HepG2 (cell line): ENCODE measurements around the gene FGF16. TPM values are rescaled to one million over a fixed set of nuclear protein-coding genes. Genes with fewer than 3 reads are reported as not detected.

ENCODE experiments used
- ATAC-seq: fragments of 200-7000 bp; cut with Tn5 transposase; 3 replicates; pipeline ENCODE4 v1.9.1; 2020; ENCODE audit warnings: mild to moderate bottlenecking, moderate library complexity
- BruUV-seq: library from RNA; stranded (reverse); fragments of 400-500 nt; replicated peaks from 2 replicates; lab custom pipeline; 2021; lab: Mats Ljungman, UMichigan
- CTCF ChIA-PET: fragments of 300-600 bp; formaldehyde crosslinking; extraction: SDS; loops from one replicate; lab custom pipeline; 2021; ENCODE audit warnings: low total read pairs, inconsistent platforms, low intra/inter-chr PET ratio; lab: Yijun Ruan, JAX
- POLR2A ChIA-PET: fragments of 350-600 bp; sonication (Branson Sonifier 250); formaldehyde crosslinking; loops from one replicate; lab custom pipeline; 2020; ENCODE audit warnings: antibody characterized with exemption, inconsistent platforms; lab: Yijun Ruan, JAX
- DNase-seq: peaks from one replicate; pipeline ENCODE4 v3.0.0-alpha.2; 2015; ENCODE audit warnings: low spot score
- FAIRE-seq: peaks from 3 replicates; lab custom pipeline; 2011; peaks lifted over from hg19 to GRCh38; lab: Jason Lieb, UNC
- H2AFZ ChIP-seq: one replicate; pipeline ENCODE4 v1.6.1; 2011; ENCODE audit warnings: low read length, inconsistent platforms
- H3K27ac ChIP-seq: fragments of 300-600 bp; 3 replicates; pipeline ENCODE4 v1.8.0; 2011; ENCODE audit warnings: mixed run types, mild to moderate bottlenecking, mixed read lengths, low read length, inconsistent platforms; ENCODE audit not compliant: insufficient read depth; ENCODE audit errors: extremely low read length
- H3K27me3 ChIP-seq, 2 experiments: fragments of 200-600 bp in 1 of 2; 2 replicates in 1 of 2; 3 replicates in 1 of 2; pipeline versions ENCODE4 v1.6.0 to v1.8.0; 2011; ENCODE audit warnings: low read length in 2 of 2, mild to moderate bottlenecking in 2 of 2, moderate library complexity in 2 of 2, inconsistent platforms in 1 of 2; ENCODE audit not compliant: insufficient read depth in 2 of 2, control insufficient read depth in 1 of 2
- H3K36me3 ChIP-seq, 2 experiments: fragments of 200-600 bp in 1 of 2; replicated peaks in 1 of 2; 2 replicates in 1 of 2; 3 replicates in 1 of 2; pipeline versions ENCODE4 v1.5.1 to v1.8.0; 2011; ENCODE audit warnings: low read length in 2 of 2, inconsistent platforms in 1 of 2; ENCODE audit not compliant: insufficient read depth in 2 of 2, control insufficient read depth in 1 of 2
- H3K4me1 ChIP-seq: 2 replicates; pipeline ENCODE4 v1.5.1; 2012; ENCODE audit warnings: low read length, inconsistent platforms; ENCODE audit not compliant: insufficient read depth
- H3K4me2 ChIP-seq: 2 replicates; pipeline ENCODE4 v1.6.0; 2011; ENCODE audit warnings: low read depth, low read length, inconsistent platforms
- H3K4me3 ChIP-seq, 3 experiments: fragments of 200-600 bp in 1 of 3; sonication (generic), shearing (Covaris generic) in 1 of 3; replicated peaks in 1 of 3; 2 replicates each; pipeline ENCODE4 v1.5.1; 2011 to 2016; ENCODE audit warnings: low read length in 3 of 3, inconsistent platforms in 2 of 3, low read depth in 2 of 3, mild to moderate bottlenecking in 2 of 3, control low read depth in 1 of 3, mixed read lengths in 1 of 3; ENCODE audit not compliant: insufficient read depth in 1 of 3
- H3K79me2 ChIP-seq: one replicate; pipeline ENCODE4 v1.6.1; 2011; ENCODE audit warnings: low read length, inconsistent platforms; ENCODE audit not compliant: insufficient read depth
- H3K9ac ChIP-seq: 2 replicates; pipeline ENCODE4 v1.6.0; 2011; ENCODE audit warnings: mild to moderate bottlenecking, low read depth, low read length, inconsistent platforms; ENCODE audit not compliant: insufficient read depth
- H3K9me3 ChIP-seq: 2 replicates; pipeline ENCODE4 v1.5.1; 2012; ENCODE audit warnings: mild to moderate bottlenecking, low read length
- H4K20me1 ChIP-seq: 2 replicates; pipeline ENCODE4 v1.6.0; 2011; ENCODE audit warnings: inconsistent platforms, mild to moderate bottlenecking, low read length, moderate library complexity; ENCODE audit not compliant: insufficient read depth
- FOSL1 ChIP-seq: sonication (generic); formaldehyde crosslinking; IDR thresholded peaks from 2 replicates; pipeline ENCODE4 v1.9.0; 2021; ENCODE audit warnings: missing genetic modification reagents, borderline replicate concordance
- FOXA3 ChIP-seq: IDR thresholded peaks from 2 replicates; pipeline ENCODE4 v1.6.1; 2016; ENCODE audit warnings: missing genetic modification reagents, missing compliant biosample characterization
- HOXA3 ChIP-seq: sonication (generic); formaldehyde crosslinking; IDR thresholded peaks from 2 replicates; pipeline ENCODE4 v1.5.0; 2020; ENCODE audit warnings: missing genetic modification reagents
- HOXD1 ChIP-seq: sonication (generic); formaldehyde crosslinking; IDR thresholded peaks from 2 replicates; pipeline ENCODE4 v1.5.0; 2020; ENCODE audit warnings: missing genetic modification reagents
- MEF2D ChIP-seq: sonication (generic); formaldehyde crosslinking; IDR thresholded peaks from 2 replicates; pipeline ENCODE4 v1.5.1; 2020; ENCODE audit warnings: mild to moderate bottlenecking, missing genetic modification reagents
- NFKB2 ChIP-seq: sonication (generic); formaldehyde crosslinking; IDR thresholded peaks from 2 replicates; pipeline ENCODE4 v1.4.0; 2020; ENCODE audit warnings: missing genetic modification reagents, borderline replicate concordance
- RAD21 ChIP-seq: fragments of 450-650 bp; formaldehyde crosslinking; IDR thresholded peaks from 2 replicates; pipeline ENCODE4 v1.5.0; 2020; ENCODE audit warnings: mild to moderate bottlenecking
- TBP ChIP-seq: sonication (generic); formaldehyde crosslinking; IDR thresholded peaks from 2 replicates; pipeline ENCODE4 v1.5.0; 2020; ENCODE audit warnings: missing genetic modification reagents
- TEAD3 ChIP-seq: optimal IDR thresholded peaks from 2 replicates; pipeline ENCODE3; 2016; ENCODE audit warnings: borderline replicate concordance
- TRIM24 ChIP-seq: sonication (generic); formaldehyde crosslinking; IDR thresholded peaks from 2 replicates; pipeline ENCODE4 v1.8.0; 2022; ENCODE audit warnings: mild to moderate bottlenecking, missing genetic modification reagents
- ZKSCAN1 ChIP-seq: fragments of 150-350 bp; IDR thresholded peaks from 2 replicates; pipeline ENCODE4 v1.6.1; 2014; ENCODE audit warnings: low read length
- ZNF354B ChIP-seq: sonication (generic); formaldehyde crosslinking; IDR thresholded peaks from 2 replicates; pipeline ENCODE4 v1.8.0; 2022; ENCODE audit warnings: mild to moderate bottlenecking, missing genetic modification reagents
- ZNF546 ChIP-seq: sonication (generic); formaldehyde crosslinking; conservative IDR thresholded peaks from 2 replicates; pipeline ENCODE4 v1.8.1; 2023; ENCODE audit warnings: mild to moderate bottlenecking, missing genetic modification reagents
- WGBS: methylation state at CpG from one replicate; pipeline ENCODE4 v1.1.6; 2017; ENCODE audit warnings: low lambda C conversion rate; 5-methylcytosine and 5-hydroxymethylcytosine counted together
- in situ Hi-C: cut with HindIII; loops from 2 replicates; pipeline ENCODE4 v1.10.0; 2017; ENCODE audit warnings: low pct_unique_long_range_greater_than_20kb; ENCODE audit not compliant: extremely low pct_ligation_motif_present
- intact Hi-C: fragments of 100-400 bp; cut with micrococcal nuclease; formaldehyde crosslinking; loops from one replicate; pipeline ENCODE4 v1.10.0; 2022; ENCODE audit not compliant: unreplicated experiment
- polyA plus RNA-seq, 8 experiments: library from polyadenylated mRNA; depleted of rRNA in 3 of 8; stranded (reverse) in 7 of 8; unstranded in 1 of 8; fragments of >200 nt; fragmentation: Illumina TruSeq in 4 of 8; extraction: Trizol in 4 of 8; gene quantifications; 2 replicates each; pipeline versions ENCODE4 v1.2.1 to v1.2.3, GENCODE V29; 2011 to 2016; ENCODE audit warnings: low read depth in 4 of 8, missing spikeins in 1 of 8, mixed read lengths in 1 of 8; ENCODE audit not compliant: insufficient read depth in 1 of 8
- total RNA-seq, 5 experiments: library from RNA; depleted of rRNA; stranded (reverse); fragments of >200 nt; fragmentation: Illumina TruSeq; extraction: Trizol; gene quantifications; 2 replicates each; pipeline ENCODE4 v1.2.3, GENCODE V29; 2016; ENCODE audit warnings: low read depth in 1 of 5
- TF ChIP-seq, protein P1 (sequence below): sonication (generic); formaldehyde crosslinking; IDR thresholded peaks from 2 replicates; pipeline ENCODE4 v1.5.1; 2020; ENCODE audit warnings: missing genetic modification reagents, mild to moderate bottlenecking, borderline replicate concordance
- TF ChIP-seq, protein P2 (sequence below): sonication (generic); formaldehyde crosslinking; IDR thresholded peaks from 2 replicates; pipeline ENCODE4 v1.4.0; 2020; ENCODE audit warnings: missing genetic modification reagents
- TF ChIP-seq, protein P3 (sequence below): sonication (generic); formaldehyde crosslinking; IDR thresholded peaks from 2 replicates; pipeline ENCODE4 v1.4.0; 2020; ENCODE audit warnings: mild to moderate bottlenecking, missing genetic modification reagents, borderline replicate concordance

Gene FGF16
- total and polyA plus RNA-seq, 2 of the 13 experiments (the other 11 are each of a cell fraction or from before 2014, with no cell fraction given): not detected

DNA sequence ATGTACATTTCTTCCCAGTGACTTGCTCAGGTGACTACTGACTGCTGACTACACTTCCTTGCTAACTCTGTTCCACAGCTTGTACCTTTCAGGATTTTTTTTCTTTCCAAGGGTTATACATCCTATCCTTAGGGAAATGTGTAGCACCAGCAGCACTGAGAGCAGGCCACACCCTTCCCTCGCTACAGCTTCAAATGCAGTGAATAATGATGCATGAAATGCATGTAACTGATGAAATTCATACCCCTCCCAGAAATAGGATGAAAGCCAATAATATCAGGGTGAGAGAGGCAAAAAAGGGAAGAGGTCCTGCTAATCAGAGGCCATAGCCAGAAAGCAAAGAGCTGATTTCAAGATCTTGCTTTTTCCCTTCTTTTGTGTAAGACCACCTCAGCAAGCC, 6.2 kb upstream of the FGF16 start:
- Histone ChIP-seq H3K79me2 (no peaks in the 10 kb centered on the region), H3K9me3 (no peaks in the 10 kb centered on the region), H3K27me3 (no peaks in the 10 kb centered on the region), H3K9ac (no peak overlapping the region), H3K27ac (no peak overlapping the region), H3K4me3 (no peak overlapping the region), H2AFZ (no peak overlapping the region), H4K20me1 (no peaks in the 10 kb centered on the region), H3K4me1 (no peaks in the 10 kb centered on the region), H3K4me2 (no peak overlapping the region), H3K36me3 (no peaks in the 10 kb centered on the region)
- POLR2A ChIA-PET: no interaction called here
- BruUV-seq: no TSS peak
- no peak for ATAC-seq
- FAIRE-seq: no peak
- TF ChIP-seq, protein P1, sequence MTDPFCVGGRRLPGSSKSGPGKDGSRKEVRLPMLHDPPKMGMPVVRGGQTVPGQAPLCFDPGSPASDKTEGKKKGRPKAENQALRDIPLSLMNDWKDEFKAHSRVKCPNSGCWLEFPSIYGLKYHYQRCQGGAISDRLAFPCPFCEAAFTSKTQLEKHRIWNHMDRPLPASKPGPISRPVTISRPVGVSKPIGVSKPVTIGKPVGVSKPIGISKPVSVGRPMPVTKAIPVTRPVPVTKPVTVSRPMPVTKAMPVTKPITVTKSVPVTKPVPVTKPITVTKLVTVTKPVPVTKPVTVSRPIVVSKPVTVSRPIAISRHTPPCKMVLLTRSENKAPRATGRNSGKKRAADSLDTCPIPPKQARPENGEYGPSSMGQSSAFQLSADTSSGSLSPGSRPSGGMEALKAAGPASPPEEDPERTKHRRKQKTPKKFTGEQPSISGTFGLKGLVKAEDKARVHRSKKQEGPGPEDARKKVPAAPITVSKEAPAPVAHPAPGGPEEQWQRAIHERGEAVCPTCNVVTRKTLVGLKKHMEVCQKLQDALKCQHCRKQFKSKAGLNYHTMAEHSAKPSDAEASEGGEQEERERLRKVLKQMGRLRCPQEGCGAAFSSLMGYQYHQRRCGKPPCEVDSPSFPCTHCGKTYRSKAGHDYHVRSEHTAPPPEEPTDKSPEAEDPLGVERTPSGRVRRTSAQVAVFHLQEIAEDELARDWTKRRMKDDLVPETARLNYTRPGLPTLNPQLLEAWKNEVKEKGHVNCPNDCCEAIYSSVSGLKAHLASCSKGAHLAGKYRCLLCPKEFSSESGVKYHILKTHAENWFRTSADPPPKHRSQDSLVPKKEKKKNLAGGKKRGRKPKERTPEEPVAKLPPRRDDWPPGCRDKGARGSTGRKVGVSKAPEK: no peak
- no peak for TF ChIP-seq HOXA3 (CRISPR knock-in tag)
- no peak for TF ChIP-seq HOXD1 (CRISPR knock-in tag)
- TF ChIP-seq FOXA3 (CRISPR knock-in tag): no peak
- TF ChIP-seq ZNF354B (CRISPR knock-in tag): no peak
- TF ChIP-seq MEF2D: no peak
- TF ChIP-seq, protein P2, sequence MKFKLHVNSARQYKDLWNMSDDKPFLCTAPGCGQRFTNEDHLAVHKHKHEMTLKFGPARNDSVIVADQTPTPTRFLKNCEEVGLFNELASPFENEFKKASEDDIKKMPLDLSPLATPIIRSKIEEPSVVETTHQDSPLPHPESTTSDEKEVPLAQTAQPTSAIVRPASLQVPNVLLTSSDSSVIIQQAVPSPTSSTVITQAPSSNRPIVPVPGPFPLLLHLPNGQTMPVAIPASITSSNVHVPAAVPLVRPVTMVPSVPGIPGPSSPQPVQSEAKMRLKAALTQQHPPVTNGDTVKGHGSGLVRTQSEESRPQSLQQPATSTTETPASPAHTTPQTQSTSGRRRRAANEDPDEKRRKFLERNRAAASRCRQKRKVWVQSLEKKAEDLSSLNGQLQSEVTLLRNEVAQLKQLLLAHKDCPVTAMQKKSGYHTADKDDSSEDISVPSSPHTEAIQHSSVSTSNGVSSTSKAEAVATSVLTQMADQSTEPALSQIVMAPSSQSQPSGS (CRISPR knock-in tag): no peak
- TF ChIP-seq, protein P3, sequence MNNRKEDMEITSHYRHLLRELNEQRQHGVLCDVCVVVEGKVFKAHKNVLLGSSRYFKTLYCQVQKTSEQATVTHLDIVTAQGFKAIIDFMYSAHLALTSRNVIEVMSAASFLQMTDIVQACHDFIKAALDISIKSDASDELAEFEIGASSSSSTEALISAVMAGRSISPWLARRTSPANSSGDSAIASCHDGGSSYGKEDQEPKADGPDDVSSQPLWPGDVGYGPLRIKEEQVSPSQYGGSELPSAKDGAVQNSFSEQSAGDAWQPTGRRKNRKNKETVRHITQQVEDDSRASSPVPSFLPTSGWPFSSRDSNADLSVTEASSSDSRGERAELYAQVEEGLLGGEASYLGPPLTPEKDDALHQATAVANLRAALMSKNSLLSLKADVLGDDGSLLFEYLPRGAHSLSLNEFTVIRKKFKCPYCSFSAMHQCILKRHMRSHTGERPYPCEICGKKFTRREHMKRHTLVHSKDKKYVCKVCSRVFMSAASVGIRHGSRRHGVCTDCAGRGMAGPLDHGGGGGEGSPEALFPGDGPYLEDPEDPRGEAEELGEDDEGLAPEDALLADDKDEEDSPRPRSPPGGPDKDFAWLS (CRISPR knock-in tag): no peak
- TF ChIP-seq FOSL1 (CRISPR knock-in tag): no peak
- TF ChIP-seq ZNF546: no peak
- TF ChIP-seq TEAD3 (CRISPR knock-in tag): no peak
- TF ChIP-seq NFKB2: no peak
- no peak for TF ChIP-seq TBP (CRISPR knock-in tag)
- no peak for TF ChIP-seq RAD21 (CRISPR knock-in tag)
- no peak for TF ChIP-seq ZKSCAN1
- TF ChIP-seq TRIM24: no peak
- intact Hi-C loops: no loop called here
- in situ Hi-C loops: no loop called here
- CTCF ChIA-PET: no interaction called here
- no peak for DNase-seq
- 6% methylated on average over 1 of the region's 1 CpG for WGBS
